Esophagus muscularis mucosa (tissue), 4 donors: ENCODE results near the gene PARVB.

ENCODE experiments used
- CTCF ChIP-seq, 3 experiments: fragments of 200-600 bp in 2 of 3; fragments of 450-650 bp in 1 of 3; sonication (generic) in 2 of 3; IDR thresholded peaks; one replicate each; pipeline ENCODE4 v1.5.1; 2017 to 2019; ENCODE audit warnings: antibody characterized with exemption in 3 of 3, mild to moderate bottlenecking in 2 of 3, moderate library complexity in 1 of 3
- EP300 ChIP-seq: sonication (generic); formaldehyde crosslinking; IDR thresholded peaks from one replicate; pipeline ENCODE4 v1.6.1; 2017; ENCODE audit warnings: antibody characterized with exemption
- POLR2A ChIP-seq: fragments of 450-650 bp; IDR thresholded peaks from one replicate; pipeline ENCODE4 v1.6.1; 2017; ENCODE audit warnings: antibody characterized with exemption, moderate library complexity, mild to moderate bottlenecking, low read depth
- POLR2AphosphoS5 ChIP-seq, 2 donors: sonication (generic); formaldehyde crosslinking; IDR thresholded peaks; one replicate each; pipeline ENCODE4 v1.6.1; 2017; ENCODE audit warnings: antibody characterized with exemption in 2 of 2

DNA sequence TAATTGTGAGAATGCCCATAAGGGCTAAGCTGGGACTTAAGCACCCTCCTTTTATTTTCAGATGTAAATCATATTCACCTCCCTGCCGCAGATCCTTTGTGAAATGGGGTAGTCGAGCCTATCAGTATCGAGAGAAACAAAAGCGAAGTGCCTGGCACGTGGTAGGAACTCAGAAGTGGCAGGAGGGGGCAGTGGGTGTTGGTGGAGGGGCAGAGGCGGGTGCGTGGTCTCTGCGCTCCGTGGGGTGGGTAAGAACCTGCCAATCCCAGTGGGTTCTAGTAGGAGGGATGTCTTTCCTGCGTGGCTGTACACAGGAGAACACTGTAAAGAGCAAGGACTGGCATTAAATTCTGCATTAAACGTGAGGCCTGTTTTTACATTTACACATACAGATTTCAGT is 21.8 kb upstream of the PARVB start:
- TF ChIP-seq CTCF (IDR thresholded peaks at IDR 0.05) (no peak), POLR2AphosphoS5 (IDR thresholded peaks at IDR 0.05) (no peak), POLR2A (no peak), EP300 (no peak)
